SW 1271 (cell line): ENCODE results near the gene BGLAP.
A peak's percentile ranks its signal among the peaks of the same experiment; 100 is the strongest.

Experiments used
- DNase-seq, 2 experiments: peaks; one replicate each; lab custom pipeline; 2025; lab: John Stamatoyannopoulos, UW

BGLAP gene

DNA sequence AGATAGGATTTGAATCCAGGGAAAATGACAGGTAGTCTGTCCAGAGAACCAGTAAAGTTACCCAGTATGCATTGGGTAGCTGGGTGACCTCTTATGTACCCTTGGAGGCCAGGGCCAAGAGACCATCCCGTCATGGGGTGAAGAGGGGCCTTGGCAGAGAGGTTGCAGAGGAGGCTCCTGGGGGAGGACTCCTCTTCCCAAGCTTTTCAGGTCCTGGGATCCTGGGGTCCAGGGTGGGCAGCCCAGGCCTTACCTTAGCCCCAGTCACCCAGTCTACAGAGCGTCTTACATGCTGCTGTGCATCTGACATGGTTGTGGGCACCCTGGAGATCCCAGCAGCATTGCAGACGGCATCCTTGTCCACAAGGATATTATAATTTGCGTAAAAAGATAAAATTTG lies 15.2 kb upstream of the BGLAP start:
- no peak for DNase-seq

DNA sequence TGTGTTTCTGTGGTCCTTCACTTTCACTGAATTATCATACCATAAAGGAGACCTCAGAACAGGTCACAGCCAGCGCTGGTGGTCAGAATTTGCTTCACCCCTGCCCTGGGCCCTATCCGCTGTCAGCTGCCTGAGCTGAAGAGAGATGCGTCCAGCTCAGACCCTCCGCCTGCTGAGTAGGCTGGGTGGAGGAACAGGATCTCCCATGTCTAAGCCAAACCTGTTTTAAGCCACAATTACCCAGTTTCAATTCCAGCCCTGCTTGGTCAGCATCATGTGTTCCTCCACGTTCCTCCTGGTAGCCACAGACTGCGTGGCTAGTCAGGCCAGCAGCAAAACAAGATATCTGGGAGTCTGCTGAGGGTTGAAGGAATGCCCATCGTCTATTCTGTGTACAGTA lies 13.5 kb upstream of the BGLAP start:
- no peak for DNase-seq

- DNase-seq, result no peak
These were observed 12.0 kb upstream of the BGLAP start for GRCh38 chr1:156229809-156230472.

- DNase-seq, result no peak
These were observed 11.5 kb upstream of the BGLAP start for GRCh38 chr1:156230473-156230837.

- no peak for DNase-seq
These were observed 9.6 kb upstream of the BGLAP start for GRCh38 chr1:156232201-156232894.

DNA sequence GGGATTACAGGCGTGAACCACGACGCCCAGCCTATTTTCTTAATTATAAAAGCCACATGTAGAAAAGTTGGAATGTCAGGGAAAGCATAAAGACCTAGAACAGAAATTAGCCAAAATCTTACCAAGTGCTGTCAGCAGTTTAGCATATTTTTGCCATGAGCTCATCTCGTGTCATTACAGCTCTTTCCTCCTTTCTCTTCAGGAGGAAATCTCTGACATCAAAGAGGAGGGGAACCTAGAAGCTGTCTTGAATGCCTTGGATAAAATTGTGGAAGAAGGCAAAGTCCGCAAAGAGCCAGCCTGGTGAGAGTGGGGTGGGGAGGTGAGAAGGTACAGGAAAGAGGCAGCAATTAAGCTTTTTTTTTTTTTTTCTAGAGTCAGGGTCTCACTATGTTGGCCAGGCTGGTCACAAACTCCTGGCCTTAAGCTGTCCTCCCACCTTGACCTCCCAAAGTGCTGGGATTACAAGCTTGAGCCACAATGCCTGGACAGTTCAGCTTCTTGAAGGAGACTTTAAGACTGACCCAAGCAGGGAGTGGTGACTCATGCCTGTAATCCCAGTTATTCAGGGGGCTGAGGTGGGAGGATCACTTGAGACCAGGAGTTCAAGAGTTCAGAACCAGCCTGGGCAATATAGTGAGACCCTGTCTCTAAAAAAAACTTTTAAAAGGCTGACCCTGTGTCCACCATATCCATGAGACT lies 8.4 kb upstream of the BGLAP start:
- DNase-seq, result peak in 1 of 2 experiments; percentile 5

DNA sequence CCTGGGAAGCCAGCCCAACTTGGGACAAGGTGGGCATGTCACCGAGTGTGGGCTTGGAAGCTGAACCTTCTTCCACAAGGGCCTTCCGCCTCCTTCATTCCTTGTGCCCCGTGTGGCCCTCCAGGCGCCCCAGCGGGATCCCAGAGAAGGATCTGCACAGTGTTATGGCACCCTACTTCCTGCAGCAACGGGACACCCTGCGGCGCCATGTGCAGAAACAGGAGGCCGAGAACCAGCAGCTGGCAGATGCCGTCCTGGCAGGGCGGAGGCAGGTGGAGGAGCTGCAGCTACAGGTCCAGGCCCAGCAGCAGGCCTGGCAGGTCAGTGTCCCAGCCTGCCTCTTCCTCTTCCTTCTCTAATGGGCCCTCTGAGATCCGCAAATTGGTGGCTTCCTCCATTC lies 5.8 kb upstream of the BGLAP start:
- no peak for DNase-seq

GRCh38 chr1:156238248-156238647 lies 3.7 kb upstream of the BGLAP start:
- no peak for DNase-seq

DNA sequence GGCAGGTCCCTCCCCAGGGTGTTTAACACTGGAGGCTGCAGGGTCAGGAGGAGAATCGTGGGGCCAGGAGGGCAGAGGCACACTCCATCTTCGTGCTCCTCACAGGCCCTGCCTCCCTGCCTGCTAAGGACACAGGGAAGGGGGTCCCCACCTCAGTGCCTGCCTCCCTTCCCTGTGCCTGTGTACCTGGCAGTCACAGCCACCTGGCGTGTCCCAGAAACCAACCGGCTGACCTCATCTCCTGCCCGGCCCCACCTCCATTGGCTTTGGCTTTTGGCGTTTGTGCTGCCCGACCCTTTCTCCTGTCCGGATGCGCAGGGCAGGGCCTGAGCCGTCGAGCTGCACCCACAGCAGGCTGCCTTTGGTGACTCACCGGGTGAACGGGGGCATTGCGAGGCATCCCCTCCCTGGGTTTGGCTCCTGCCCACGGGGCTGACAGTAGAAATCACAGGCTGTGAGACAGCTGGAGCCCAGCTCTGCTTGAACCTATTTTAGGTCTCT lies 623 bp upstream of the BGLAP start:
- no peak for DNase-seq

GRCh38 chr1:156242738-156243137 lies 754 bp downstream of the BGLAP start:
- no peak for DNase-seq

DNA sequence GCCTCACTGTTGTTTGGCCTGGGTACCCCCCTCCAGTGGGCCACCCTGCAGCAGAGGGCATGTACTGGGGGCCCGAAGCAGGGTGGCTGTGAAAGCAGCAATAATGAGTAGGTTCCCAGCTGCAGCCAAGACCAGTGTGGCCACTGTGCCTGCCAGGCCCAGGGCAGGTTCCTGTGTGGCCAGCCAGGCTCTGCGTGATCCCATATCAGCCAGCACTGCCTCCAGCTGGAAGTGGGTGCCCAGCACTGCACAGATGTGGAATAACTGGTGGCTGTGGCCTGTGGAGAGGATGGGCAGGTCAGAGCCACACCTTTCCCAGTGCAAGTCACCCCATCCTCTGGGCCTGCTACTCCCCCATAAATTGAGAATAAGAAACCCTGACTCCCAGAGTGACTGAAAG lies 2.1 kb downstream of the BGLAP start:
- no peak for DNase-seq

DNA sequence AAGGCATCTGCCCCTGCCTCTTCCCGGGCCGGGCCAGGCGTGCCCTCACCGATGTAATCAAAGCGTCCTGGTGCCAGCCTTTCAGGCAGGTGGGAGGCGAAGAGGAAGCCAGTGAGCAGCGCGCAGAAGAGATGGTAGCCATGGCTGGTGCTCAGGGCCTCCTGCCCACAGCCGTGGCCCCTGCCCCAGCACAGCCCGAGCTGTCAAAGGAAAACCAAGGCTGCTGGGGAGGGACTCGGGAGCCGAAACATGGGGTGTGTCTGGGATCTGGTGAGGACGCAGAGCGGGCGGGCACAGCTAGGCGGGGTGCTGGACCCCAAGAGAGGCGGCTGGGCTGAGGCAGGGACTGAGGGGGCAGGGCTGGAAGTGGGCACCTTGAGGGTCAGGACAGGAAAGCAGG lies 2.7 kb downstream of the BGLAP start:
- DNase-seq, result no peak

- no peak for DNase-seq
These were observed 3.7 kb downstream of the BGLAP start for GRCh38 chr1:156245451-156246232.

DNA sequence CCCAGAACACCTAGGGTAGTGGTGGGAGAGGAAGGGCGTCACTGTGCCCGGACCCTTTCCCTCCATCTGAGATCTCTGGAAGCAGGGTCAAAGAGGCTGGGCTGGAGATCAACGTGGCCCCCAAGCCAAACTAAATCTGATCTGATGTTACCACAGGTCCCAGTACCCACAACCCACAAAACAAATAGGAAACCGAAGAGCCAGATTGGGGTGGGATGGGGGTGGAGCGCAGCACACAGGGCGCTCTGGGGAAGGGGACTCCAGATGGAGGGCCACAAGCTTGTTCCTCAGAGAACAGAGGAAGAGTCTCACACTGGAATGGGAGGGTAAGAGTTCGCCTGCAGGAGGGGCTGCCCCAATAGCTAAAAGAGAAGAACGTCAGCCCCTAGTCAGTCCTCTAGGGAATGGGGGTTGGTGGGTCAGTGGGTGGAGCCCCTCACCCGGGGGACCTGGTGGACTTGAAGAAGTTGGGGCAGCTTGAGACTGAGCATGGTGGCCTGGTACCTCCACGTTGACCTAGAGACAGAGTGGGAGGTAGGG lies 4.3 kb downstream of the BGLAP start:
- no peak for DNase-seq

DNA sequence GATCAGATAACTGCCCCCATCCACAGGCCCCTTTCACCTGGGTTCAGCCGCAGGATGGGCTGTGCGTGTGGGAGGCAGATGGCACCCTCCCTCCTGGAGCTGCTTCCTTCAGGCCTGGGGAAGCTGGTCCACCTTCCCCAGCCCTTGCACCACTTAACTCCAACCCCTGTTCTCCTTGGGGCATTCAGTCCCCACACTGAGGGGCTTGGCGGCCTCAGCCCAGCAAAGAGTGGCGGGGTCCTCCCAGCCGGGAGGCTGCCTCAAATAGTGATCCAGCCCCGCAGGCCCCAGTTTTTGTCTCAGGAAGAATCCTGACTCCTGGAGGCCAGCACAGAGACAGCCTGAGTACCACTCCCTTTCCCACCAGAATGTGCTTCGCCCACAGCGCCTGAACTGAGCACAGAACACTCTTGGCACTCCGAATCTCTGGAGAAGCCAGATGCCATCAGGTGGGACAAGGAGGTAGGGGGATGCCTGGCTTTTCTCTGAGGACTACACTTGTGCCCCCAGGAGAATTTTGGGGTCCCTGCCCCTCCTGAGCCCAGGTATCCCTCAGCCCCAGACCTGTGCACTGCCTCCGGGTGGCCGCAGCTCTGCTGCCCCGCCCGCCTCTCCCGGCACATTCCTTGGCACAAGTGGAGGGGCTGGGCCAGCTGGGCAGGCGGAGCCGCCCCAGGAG lies 4.9 kb downstream of the BGLAP start:
- DNase-seq, result no peak

GRCh38 chr1:156247460-156248322 lies 5.7 kb downstream of the BGLAP start, which contains the start of gene PAQR6:
Gene PAQR6 (minus strand): TSS chr1:156248056. CDS start chr1:156246731, 1,325 bp downstream.
- no peak for DNase-seq

DNA sequence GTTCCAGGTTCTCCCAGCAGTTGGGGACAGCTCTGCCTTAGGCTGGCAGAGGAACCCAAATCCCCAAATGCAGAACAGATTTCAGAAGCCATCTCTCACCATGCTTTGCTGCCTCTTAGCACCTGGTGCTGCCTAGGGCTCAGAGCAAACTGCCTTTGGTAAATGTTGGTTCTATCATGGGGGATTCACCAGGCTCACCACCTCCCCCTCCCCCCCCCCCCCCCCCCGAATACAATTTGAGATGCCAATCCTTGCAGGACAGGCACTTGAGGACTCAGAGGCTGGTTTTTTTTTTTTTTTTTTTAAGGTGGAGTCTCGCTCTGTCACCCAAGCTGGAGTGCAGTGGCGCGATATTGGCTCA lies 6.3 kb downstream of the BGLAP start:
- DNase-seq, result no peak

GRCh38 chr1:156249593-156249992 lies 7.6 kb downstream of the BGLAP start:
- no peak for DNase-seq

DNA sequence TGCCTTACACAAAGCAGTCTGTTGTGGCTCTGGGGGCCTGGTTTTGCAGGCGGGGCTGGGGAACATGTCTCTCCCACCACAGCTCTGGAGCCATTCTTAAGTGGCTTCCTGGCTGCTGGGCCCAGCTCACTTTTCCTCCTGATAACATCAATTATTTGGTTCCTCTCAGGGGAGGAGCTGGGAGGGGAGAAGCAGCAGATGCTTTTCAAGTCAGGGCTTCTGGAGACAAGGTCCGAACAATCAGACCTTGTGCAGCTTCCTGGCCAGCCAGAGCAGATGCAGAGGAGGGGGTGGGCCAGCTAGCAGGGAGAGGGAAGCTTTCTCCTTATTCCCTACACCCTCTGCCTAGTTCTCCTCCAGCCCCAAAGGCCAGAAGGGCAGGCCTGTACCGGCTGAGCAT lies 9.5 kb downstream of the BGLAP start:
- no peak for DNase-seq

DNA sequence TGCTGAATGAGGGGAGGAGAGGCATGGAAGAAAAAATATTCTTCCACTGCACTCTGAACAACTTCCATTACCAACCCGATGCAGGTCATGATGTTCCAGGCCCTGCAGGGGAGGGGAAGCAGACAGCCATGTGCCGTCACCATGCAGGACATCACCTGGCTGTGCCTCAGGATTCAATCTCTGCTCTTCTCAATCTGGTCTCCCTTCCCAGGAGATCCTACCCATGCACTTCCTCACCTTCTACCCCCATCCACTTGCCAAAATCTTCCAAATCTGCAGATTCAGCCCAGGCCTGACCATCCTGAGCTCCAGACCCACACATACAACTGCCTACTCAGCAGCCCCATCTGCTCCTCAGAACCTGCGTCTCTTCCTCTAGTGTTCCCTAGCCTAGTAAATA lies 11.7 kb downstream of the BGLAP start:
- no peak for DNase-seq

DNA sequence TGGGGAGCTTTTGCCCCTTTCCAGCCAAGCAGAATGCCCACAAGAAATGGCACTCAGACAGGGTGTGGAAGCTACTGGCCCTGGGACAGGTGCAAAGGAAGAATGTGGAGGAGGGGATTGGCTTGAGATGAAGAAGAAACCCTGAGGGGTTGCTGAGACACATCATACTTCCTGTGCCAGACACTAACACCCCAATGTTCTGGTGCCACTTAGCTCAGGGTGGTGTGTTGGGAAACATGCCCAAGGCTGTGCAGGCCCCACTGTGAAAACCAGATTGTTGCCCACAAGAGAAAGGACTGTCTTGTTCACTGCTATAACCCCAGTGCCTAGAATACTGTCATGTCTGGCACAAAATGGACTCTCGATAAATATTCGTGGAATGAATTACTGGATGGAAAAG lies 15.7 kb downstream of the BGLAP start:
- no peak for DNase-seq
